ENCODE data around the gene FBXL16. TPM values are rescaled to one million over a fixed set of nuclear protein-coding genes. Genes with fewer than 3 reads are reported as not detected.
A peak's percentile ranks its signal among the peaks of the same experiment; 100 is the strongest.

The FBXL16 gene
- total RNA-seq, 1 donor from 2014 or later = 3.0 TPM

DNA sequence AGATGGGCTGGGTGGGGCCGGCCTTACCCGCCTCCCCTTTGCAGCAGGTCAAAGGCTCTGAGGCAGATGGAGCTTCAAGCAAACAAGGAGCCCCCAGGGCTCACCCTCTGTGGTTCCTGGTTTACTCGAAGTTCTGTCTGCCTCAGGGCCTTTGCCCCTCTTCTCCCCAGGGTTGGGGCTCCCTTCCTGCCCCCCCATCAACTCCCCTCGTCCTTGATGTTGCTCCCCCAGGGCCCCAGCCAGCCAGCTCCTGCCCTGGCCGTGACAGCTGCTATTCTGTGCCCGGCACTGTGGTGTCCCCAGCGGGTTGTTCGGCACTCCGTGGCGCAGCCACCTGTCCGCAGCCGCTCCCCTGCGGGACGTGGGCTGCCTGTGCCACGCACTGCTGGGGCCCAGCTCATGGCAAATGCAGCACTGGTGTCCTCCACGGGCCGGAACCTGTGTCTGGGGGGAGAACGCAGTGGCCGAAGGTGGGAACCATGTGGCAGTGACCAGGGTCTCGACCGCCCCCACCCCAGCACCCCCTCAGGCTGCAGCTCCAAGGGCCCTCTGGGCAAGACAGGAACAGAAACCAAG lies 5.0 kb upstream of the FBXL16 start:
- Mint-ChIP-seq H3K36me3 (ENCODE audit: low read depth) (no peaks in the 10 kb centered on the region), H3K27ac (ENCODE audit: unreplicated experiment) (peak overlapping the region; percentile 90), H3K9me3 (no peaks in the 10 kb centered on the region), H3K27me3 (ENCODE audit: low read depth) (peaks cover 44% of the 10 kb centered on the region), H3K4me3 (peak overlapping the region; percentile 74), H3K4me1 (peaks cover 17% of the 10 kb centered on the region)
- TF ChIP-seq CTCF (conservative IDR thresholded peaks at IDR 0.05) = no peak
- no peak for DNase-seq (ENCODE audit: low read depth, low spot score)

- Mint-ChIP-seq H3K4me3 (peak overlapping the region; percentile 84), H3K4me1 (peaks cover 17% of the 10 kb centered on the region), H3K27me3 (ENCODE audit: low read depth) (peaks cover 45% of the 10 kb centered on the region), H3K9me3 (no peaks in the 10 kb centered on the region), H3K27ac (ENCODE audit: unreplicated experiment) (peak overlapping the region; percentile 90), H3K36me3 (ENCODE audit: low read depth) (no peaks in the 10 kb centered on the region)
- TF ChIP-seq CTCF (conservative IDR thresholded peaks at IDR 0.05) = no peak
- peak; percentile 88 for DNase-seq (ENCODE audit: low read depth, low spot score)
Measured at GRCh38 chr16:709566-710499, 4.2 kb upstream of the FBXL16 start.

DNA sequence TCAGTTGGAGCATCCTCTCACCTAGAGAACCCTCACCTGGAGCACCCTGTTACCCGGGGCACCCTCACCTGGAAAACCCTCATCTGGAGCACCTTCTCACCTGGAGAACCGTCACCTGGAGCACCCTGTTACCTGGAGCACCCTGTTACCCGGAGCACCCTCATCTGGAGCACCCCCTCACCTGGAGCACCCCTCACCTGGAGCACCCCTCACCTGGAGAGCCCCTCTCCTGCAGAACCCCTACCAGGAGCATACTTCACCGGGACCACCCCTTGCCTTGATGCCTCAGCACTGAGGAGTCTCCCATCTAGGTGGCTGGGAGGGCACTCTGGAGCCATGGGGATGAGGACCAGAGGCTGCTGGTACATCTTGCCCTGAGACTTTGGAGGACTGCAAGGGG lies 3.4 kb upstream of the FBXL16 start:
- Mint-ChIP-seq H3K9me3 (no peaks in the 10 kb centered on the region), H3K4me3 (peak overlapping the region; percentile 84), H3K36me3 (ENCODE audit: low read depth) (no peaks in the 10 kb centered on the region), H3K27ac (ENCODE audit: unreplicated experiment) (peak overlapping the region; percentile 19), H3K27me3 (ENCODE audit: low read depth) (peaks cover 53% of the 10 kb centered on the region), H3K4me1 (peaks cover 17% of the 10 kb centered on the region)
- TF ChIP-seq CTCF (conservative IDR thresholded peaks at IDR 0.05) = no peak
- DNase-seq (ENCODE audit: low read depth, low spot score) = no peak

DNA sequence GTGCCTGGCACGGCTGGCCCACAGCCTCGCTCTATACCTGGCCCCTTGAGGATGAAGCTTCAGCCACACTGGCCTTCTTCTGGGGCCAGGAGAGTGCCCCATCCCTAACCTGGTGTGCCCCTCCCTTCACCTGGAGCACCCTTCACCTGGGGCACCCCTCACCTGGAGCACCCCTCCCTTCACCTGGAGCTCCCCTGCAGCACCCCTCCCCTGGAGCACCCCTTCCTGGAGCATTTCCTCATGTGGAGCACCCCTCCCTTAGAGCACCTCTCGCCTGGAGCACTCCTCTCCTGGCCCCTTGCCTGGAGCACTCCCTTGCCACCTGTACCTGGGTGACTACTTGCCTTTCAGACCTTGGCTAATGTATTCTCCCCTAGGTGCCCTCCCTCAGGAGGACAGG lies 2.4 kb upstream of the FBXL16 start:
- H3K27ac Mint-ChIP-seq (ENCODE audit: unreplicated experiment) = no peak overlapping the region
- peaks cover 17% of the 10 kb centered on the region for H3K4me1 Mint-ChIP-seq
- peaks cover 63% of the 10 kb centered on the region for H3K27me3 Mint-ChIP-seq (ENCODE audit: low read depth)
- no peaks in the 10 kb centered on the region for H3K9me3 Mint-ChIP-seq
- no peak for TF ChIP-seq CTCF (conservative IDR thresholded peaks at IDR 0.05)
- no peak overlapping the region for H3K4me3 Mint-ChIP-seq
- H3K36me3 Mint-ChIP-seq (ENCODE audit: low read depth) = no peaks in the 10 kb centered on the region
- no peak for DNase-seq (ENCODE audit: low read depth, low spot score)

- no peak overlapping the region for H3K4me3 Mint-ChIP-seq
- H3K9me3 Mint-ChIP-seq = no peaks in the 10 kb centered on the region
- H3K36me3 Mint-ChIP-seq (ENCODE audit: low read depth) = no peaks in the 10 kb centered on the region
- peaks cover 67% of the 10 kb centered on the region for H3K27me3 Mint-ChIP-seq (ENCODE audit: low read depth)
- DNase-seq (ENCODE audit: low read depth, low spot score) = no peak
- peaks cover 12% of the 10 kb centered on the region for H3K4me1 Mint-ChIP-seq
- no peak overlapping the region for H3K27ac Mint-ChIP-seq (ENCODE audit: unreplicated experiment)
- no peak for TF ChIP-seq CTCF (conservative IDR thresholded peaks at IDR 0.05)
Measured at GRCh38 chr16:707062-707538, 1.5 kb upstream of the FBXL16 start.

Measured in neural crest cell (in vitro differentiated cells).